ENCODE data around the gene ZBTB9. TPM values are rescaled to one million over a fixed set of nuclear protein-coding genes. Genes with fewer than 3 reads are reported as not detected.

ZBTB9 gene
- total and polyA plus RNA-seq, 4 donors: 1.1 to 3.4 (median 2.3) TPM

DNA sequence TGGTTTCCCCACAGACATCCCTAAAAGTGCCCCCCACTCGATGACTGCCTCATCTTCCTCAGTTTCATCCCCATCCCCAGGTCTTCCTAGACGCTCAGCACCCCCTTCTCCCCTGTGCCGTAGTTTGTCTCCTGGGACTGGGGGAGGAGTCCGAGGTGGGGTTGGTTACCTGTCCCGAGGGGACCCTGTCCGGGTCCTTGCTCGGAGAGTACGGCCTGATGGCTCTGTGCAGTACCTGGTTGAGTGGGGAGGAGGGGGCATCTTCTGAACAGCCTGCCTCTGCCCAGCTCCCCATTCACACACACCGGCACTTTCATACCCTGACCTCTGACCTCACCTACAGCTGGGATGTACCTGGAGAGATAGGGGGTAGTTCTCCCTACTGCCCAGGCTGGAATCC, 38.5 kb upstream of the ZBTB9 start:
- no peaks in the 10 kb centered on the region for H3K27me3 ChIP-seq (ENCODE audit: control insufficient read depth in 4 of 4, insufficient read depth in 4 of 4, low read length in 3 of 4)
- peaks cover 17 to 42% (median 30%) of the 10 kb centered on the region in 4 donors for H3K4me1 ChIP-seq (ENCODE audit: control insufficient read depth in 4 of 4, insufficient read depth in 4 of 4, low read length in 3 of 4)
- H3K27ac ChIP-seq (ENCODE audit: low read depth in 1 of 2, low read length in 2 of 2): no peak overlapping the region
- TF ChIP-seq TAF1 (conservative IDR thresholded peaks at IDR 0.05): no peak
- TF ChIP-seq, protein P1, sequence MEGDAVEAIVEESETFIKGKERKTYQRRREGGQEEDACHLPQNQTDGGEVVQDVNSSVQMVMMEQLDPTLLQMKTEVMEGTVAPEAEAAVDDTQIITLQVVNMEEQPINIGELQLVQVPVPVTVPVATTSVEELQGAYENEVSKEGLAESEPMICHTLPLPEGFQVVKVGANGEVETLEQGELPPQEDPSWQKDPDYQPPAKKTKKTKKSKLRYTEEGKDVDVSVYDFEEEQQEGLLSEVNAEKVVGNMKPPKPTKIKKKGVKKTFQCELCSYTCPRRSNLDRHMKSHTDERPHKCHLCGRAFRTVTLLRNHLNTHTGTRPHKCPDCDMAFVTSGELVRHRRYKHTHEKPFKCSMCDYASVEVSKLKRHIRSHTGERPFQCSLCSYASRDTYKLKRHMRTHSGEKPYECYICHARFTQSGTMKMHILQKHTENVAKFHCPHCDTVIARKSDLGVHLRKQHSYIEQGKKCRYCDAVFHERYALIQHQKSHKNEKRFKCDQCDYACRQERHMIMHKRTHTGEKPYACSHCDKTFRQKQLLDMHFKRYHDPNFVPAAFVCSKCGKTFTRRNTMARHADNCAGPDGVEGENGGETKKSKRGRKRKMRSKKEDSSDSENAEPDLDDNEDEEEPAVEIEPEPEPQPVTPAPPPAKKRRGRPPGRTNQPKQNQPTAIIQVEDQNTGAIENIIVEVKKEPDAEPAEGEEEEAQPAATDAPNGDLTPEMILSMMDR (IDR thresholded peaks at IDR 0.05; ENCODE audit: low read depth, low read length, missing input control): no peak
- peaks cover 8 to 31% (median 19%) of the 10 kb centered on the region in 4 donors for H3K36me3 ChIP-seq (ENCODE audit: control insufficient read depth in 4 of 4, insufficient read depth in 3 of 4, low read depth in 1 of 4, low read length in 3 of 4)
- no peak overlapping the region for H3K4me3 ChIP-seq (ENCODE audit: low read depth in 1 of 3, low read length in 3 of 3)
- DNase-seq (ENCODE audit: low spot score): no peak
- no peaks in the 10 kb centered on the region for H3K9me3 ChIP-seq (ENCODE audit: control insufficient read depth in 4 of 4, low read length in 3 of 4)
- WGBS: 84% methylated on average over 9 of the region's 9 CpGs
- H3K9ac ChIP-seq (ENCODE audit: low read depth in 1 of 2, low read length in 2 of 2): no peak overlapping the region

DNA sequence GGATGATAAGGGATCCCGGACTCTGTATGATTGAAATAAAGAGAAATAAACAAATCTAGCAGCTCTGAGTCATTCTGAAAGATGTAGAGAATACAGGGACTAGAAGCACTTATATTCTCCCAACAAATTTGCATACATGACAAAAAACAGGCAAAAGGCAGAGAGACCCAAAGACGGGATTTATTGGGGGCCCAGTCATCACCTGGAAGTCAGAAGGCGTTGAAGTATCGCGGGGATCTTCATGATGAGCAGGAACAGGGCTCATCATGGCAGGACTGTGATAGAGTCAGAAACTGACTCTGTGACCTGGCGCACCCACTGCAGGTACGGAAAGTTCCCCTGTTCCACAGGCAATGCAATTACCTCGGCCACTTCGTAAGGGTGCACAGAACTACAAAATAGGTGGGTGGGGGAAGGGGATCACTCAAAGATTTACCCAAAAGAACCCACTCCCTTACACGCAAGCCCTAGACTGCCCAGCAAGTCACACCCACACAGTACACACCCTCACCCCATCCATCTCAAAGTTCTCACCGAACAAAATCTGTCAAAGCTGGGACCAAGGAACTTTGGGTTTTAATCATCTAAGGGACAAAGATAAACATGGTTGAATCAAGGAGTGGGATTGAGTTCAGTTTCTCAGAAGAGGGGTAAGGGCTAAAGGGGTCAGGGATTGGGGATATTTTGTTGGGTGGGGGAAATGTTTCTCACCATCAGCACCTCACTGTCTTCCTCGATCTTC, 37.8 kb upstream of the ZBTB9 start:
- Histone ChIP-seq H3K27me3 (ENCODE audit: control insufficient read depth in 4 of 4, insufficient read depth in 4 of 4, low read length in 3 of 4) (no peaks in the 10 kb centered on the region), H3K27ac (ENCODE audit: low read depth in 1 of 2, low read length in 2 of 2) (peak overlapping the region; percentile 80 to 89), H3K9ac (ENCODE audit: low read depth in 1 of 2, low read length in 2 of 2) (peak overlapping the region in 1 of 2 donors; percentile 73), H3K4me1 (ENCODE audit: control insufficient read depth in 4 of 4, insufficient read depth in 4 of 4, low read length in 3 of 4) (peaks cover 17 to 38% (median 27%) of the 10 kb centered on the region in 4 donors), H3K36me3 (ENCODE audit: control insufficient read depth in 4 of 4, insufficient read depth in 3 of 4, low read depth in 1 of 4, low read length in 3 of 4) (peaks cover 8 to 31% (median 19%) of the 10 kb centered on the region in 4 donors), H3K4me3 (ENCODE audit: low read depth in 1 of 3, low read length in 3 of 3) (peak overlapping the region; percentile 68 to 82 (median 73)), H3K9me3 (ENCODE audit: control insufficient read depth in 4 of 4, low read length in 3 of 4) (no peaks in the 10 kb centered on the region)
- 69% methylated on average over 12 of the region's 12 CpGs for WGBS
- TF ChIP-seq TAF1 (conservative IDR thresholded peaks at IDR 0.05) (no peak), NR2F2 (IDR thresholded peaks at IDR 0.05) (no peak), REST (IDR thresholded peaks at IDR 0.05) (no peak), FOXA2 (IDR thresholded peaks at IDR 0.05) (no peak), GABPA (IDR thresholded peaks at IDR 0.05 in 1 of 2, conservative IDR thresholded peaks at IDR 0.05 in 1 of 2) (no peak), EGR1 (IDR thresholded peaks at IDR 0.05; ENCODE audit: low read depth in 2 of 2) (no peak), FOXA1 (IDR thresholded peaks at IDR 0.05) (no peak), HNF4A (conservative IDR thresholded peaks at IDR 0.05) (no peak), YY1 (IDR thresholded peaks at IDR 0.05) (no peak), SP1 (IDR thresholded peaks at IDR 0.05) (no peak), HNF4G (IDR thresholded peaks at IDR 0.05) (no peak), RAD21 (IDR thresholded peaks at IDR 0.05) (no peak), JUND (IDR thresholded peaks at IDR 0.05) (no peak), ATF3 (IDR thresholded peaks at IDR 0.05) (no peak), MAX (IDR thresholded peaks at IDR 0.05) (no peak), RXRA (IDR thresholded peaks at IDR 0.05) (no peak)
- TF ChIP-seq, protein P1 (IDR thresholded peaks at IDR 0.05; ENCODE audit: low read depth, low read length, missing input control): no peak
- TF ChIP-seq, protein P2, sequence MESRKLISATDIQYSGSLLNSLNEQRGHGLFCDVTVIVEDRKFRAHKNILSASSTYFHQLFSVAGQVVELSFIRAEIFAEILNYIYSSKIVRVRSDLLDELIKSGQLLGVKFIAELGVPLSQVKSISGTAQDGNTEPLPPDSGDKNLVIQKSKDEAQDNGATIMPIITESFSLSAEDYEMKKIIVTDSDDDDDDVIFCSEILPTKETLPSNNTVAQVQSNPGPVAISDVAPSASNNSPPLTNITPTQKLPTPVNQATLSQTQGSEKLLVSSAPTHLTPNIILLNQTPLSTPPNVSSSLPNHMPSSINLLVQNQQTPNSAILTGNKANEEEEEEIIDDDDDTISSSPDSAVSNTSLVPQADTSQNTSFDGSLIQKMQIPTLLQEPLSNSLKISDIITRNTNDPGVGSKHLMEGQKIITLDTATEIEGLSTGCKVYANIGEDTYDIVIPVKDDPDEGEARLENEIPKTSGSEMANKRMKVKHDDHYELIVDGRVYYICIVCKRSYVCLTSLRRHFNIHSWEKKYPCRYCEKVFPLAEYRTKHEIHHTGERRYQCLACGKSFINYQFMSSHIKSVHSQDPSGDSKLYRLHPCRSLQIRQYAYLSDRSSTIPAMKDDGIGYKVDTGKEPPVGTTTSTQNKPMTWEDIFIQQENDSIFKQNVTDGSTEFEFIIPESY (IDR thresholded peaks at IDR 0.05): no peak
- no peak for DNase-seq (ENCODE audit: low spot score)
